ENCODE results near the gene RBM34. TPM values are rescaled to one million over a fixed set of nuclear protein-coding genes. Genes with fewer than 3 reads are reported as not detected.
A peak's percentile ranks its signal among the peaks of the same experiment; 100 is the strongest.
"Not testable (repeated sequence)": the region's sequence is repeated elsewhere in the genome, so short reads cannot be mapped to it uniquely, and the experiment has no call there.

The RBM34 gene, protein sequence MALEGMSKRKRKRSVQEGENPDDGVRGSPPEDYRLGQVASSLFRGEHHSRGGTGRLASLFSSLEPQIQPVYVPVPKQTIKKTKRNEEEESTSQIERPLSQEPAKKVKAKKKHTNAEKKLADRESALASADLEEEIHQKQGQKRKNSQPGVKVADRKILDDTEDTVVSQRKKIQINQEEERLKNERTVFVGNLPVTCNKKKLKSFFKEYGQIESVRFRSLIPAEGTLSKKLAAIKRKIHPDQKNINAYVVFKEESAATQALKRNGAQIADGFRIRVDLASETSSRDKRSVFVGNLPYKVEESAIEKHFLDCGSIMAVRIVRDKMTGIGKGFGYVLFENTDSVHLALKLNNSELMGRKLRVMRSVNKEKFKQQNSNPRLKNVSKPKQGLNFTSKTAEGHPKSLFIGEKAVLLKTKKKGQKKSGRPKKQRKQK
- 68.5 and 75.2 TPM in 2 replicates for total RNA-seq (2014; rRNA removed; shearing (Covaris generic))
- 49.7 and 61.9 TPM in 2 replicates for polyA plus RNA-seq (2015; cell fraction: cytosol; rRNA removed)
- 30.6 and 42.0 TPM in 2 replicates for polyA plus RNA-seq (2015; cell fraction: nucleus; rRNA removed)

DNA sequence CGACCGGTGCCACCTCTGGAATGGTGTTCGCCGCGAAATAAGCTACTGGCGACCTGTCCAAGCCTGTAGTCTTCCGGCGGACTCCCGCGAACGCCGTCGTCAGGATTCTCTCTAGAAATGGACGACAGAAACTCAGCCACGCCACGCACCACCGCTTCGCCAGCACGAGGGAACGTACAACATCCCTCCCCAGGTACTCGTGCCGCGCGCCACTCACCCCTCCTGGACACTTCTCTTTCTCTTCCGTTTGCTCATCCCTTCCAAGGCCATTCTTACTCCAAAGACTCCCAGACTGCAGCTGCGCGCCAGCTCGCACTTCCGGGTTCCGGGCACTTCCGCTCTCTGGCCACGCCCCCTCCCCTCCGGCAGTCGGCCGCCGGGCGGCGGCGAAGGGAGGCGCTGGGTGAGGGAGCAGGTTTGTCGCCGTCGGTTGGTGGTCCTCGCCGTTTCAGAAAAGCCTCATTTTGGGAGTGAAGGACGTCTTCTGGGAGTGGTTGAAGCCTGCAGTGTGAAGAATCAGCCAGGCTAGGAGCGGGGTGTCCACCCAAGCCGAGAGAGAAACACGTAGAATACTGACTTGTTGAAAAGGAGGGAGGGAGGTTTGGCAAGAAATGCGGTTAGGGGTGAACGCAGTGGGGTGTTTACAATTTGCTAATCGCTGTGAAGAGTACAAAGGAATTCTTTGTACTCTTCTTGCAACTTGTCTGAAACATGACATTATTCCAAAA, at the start of gene RBM34:
RBM34 (minus strand) TSS at position 294 of the 728 bp plus-strand sequence; CDS start at position 270, 24 bp downstream.
- DNase-seq (ENCODE audit: low read depth): peak; percentile 87

DNA sequence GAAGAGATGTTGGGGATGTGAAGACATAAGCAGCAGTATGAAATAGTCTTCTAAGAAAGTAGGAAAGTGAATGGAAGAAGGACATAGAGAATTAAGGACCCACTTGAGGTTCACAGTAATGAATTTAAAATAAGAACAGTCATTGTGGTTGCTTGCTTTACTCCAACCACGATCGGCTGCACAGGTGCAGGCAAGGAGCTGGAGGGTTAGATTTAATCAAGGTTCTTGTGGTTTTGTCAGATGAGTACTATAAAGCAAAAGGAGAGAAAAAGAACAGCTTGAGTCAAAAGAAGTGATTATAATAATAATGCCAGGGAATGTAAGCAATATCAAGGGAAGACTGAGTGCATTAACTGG, 46.1 kb upstream of the RBM34 start:
- peak; percentile 7 for DNase-seq (ENCODE audit: low read depth)

DNA sequence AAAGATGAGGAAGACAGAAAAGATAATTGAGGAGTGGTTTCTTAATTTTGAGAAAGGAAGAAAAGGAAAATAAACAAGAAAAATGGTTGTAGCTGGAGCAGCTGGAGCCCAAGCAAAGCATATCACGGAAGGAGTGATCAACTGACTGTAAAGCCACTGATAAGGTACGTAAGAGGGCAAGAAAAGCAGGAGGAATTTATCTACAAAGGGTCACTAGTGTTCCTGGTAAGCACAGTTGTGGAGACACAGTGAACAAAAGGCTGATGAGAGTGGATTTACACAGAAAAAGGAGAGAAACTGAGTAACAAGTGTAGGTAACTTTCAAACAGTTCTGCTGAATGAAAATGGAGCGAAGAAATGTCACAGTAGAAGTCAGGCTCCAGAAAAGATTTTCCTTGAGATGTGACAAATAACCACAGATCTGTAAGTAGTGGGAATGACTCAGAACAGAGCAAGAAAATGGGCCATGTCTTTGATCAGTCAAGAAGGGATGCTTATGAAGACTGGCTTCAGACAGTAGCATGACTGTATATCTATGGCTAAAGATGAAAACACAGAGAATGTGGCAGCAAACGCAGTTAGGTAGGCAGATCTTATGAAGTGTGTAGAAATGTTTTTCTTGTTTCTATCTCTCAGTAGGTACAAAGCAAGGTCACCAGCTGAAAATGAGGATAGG, 45.6 kb upstream of the RBM34 start:
- peak; percentile 32 for DNase-seq (ENCODE audit: low read depth)

DNA sequence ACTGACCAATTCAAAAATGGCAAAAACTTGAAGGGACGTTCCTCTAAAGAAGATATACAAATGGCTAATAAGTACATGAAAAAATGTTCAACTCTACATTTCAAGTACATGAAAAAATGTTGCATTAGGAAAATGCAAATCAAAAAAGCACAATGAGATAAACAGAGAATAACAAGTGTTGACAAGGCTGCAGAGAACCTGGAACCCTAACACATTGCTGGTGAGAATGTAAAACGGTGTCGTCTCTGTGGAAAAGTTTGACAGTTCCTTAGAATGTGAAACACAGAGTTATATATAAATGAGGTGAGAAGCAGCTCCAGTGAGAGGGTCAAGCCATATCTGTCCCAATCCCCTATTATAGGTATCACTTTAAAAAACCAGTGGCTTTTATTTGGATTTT, 44.6 kb upstream of the RBM34 start:
- no peak for DNase-seq (ENCODE audit: low read depth)

DNA sequence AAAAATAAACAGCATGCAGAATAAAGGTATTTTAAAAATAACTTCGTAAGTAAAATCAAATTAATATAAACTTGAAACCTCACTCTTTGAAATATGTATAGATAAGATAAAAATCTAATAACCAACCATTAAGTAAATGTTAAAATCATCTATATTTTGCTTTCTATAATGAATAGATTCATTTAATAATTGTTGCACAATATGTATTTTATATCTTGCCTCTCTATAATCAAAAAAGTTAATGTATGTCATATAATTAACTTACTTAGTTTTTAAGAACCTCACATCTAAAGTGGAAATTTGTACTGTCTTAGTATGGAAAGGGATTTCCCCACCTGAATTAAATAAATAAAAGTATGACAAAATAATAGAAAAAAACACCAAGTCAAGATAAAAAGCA, 42.4 kb upstream of the RBM34 start:
- DNase-seq (ENCODE audit: low read depth): no peak

DNA sequence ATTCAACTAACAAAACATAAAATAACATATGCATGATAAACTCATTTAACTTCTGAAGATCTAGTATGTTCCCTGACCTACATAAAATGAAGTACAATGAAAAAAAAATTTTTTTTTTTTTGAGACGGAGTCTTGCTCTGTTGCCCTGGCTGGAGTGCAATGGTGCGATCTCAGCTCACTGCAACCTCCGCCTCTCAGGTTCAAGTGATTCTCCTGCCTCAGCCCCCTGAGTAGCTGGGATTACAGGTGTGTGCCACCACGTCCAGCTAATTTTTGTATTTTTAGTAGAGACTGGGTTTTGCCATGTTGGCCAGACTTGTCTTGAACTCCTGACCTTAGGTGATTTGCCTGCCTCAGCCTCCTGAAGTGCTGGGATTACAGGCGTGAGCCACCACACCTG, 41.4 kb upstream of the RBM34 start:
- DNase-seq (ENCODE audit: low read depth): not testable (repeated sequence)

DNA sequence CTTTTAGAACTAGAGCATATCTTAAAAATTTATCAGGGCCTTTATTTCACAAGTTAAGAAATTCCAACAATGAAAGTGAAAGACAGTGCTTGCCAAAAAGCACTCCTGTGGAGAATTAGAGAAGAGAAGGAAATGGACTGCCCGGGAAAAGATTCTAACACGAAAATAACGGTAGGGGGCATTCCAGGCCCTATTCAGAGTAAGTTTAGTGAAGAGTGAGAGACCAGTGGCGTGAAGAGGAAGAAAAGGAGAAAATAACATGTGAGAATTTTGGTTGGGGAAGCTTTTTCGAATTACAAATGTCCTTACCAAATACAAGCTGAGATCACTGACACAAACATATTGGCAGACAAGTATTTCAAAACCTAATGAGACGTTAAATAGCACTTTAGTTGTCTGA, 38.4 kb upstream of the RBM34 start:
- DNase-seq (ENCODE audit: low read depth): peak; percentile 24

DNA sequence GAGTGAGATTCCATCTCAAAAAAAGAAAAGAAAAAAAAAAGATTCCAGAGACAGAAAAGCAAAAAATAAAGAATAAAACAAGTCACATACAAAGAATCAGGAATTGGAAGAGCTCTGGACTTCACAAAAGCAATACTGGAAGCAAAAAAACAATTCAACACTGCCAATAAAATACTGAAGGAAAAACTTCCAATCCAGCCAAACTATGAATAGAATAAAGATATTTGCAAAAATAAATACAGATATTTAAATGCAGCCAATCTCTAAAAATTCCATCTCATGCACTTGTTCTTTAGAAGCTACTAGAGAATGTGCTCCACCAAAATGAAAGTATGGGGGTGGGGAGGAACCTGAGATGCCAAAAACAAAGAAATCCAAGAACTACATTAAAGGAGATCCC, 29.4 kb upstream of the RBM34 start:
- no peak for DNase-seq (ENCODE audit: low read depth)

DNA sequence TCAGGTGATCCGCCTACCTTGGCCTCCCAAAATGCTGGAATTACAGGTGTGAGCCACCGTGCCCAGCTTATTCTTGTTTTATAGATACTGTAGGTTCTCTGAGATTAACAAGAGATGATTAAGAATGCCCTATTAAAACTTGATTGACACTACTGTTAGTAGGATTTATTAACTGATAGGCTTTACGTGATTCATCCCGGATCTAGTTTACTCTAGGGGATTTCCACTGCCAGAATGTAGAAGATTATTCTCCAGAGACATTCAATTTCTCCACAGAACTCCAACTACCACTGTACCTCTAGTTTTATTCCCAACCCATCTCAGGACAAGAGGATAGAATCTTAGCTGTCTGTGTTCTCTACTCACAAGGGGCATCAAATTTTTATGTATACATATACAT, 26.3 kb upstream of the RBM34 start:
- DNase-seq (ENCODE audit: low read depth): no peak

DNA sequence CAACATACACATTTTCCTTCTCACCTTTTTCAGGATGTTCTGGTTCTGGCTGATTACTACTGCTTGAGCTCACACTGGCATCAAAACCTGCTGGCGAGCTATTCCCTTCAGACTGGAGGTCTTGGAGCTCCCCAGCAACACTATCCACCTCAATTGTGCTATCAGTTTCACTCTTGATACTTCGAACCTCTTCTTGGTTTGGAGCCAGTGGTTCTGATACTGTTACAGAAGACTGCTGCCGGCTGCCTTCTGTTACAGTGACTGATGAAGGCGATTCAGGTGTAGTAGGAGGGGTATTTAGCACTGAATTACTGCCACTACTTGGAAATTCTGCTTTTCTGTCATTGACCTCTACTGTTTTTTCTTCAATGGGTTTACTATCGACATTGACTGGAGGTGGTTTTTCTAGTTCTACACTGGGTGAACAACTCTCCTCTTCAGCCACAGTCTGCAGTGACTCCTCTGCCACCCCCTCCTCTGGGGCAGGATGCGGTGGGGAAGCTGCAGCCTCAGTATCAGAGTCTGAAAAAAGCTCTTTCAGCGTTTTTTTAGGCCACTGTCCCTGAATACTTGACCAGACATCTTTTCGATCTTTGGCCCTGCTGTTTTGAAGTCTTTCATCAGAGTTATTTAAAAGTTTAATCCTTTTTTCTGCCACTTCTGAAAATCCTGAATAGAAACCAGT, 20.7 kb upstream of the RBM34 start:
- no peak for DNase-seq (ENCODE audit: low read depth)

DNA sequence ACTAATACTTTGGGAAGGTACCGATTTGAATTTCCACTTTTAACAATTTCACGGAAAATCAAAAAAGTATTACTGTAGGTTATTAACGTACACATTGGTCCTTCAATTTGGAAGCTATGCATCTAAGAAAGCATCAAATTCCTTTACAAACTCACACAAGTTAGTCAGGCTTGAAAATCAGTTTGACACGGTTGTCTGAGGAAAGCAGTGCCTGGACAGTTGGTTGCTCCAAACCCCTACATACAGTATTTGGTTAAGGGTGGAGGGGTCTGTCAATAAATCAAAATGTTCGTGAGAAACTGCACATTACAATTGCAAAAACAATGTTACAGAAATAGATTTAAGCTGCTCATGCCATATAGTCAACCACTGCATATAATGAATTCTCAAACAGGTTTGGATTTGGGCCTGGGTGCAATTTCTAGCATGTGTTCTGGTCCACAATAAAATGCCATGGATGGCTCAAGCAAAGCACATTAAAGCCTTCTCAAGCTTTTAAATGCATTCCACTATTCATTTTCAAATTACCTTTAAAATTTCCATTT, 19.9 kb upstream of the RBM34 start:
- DNase-seq (ENCODE audit: low read depth): no peak

DNA sequence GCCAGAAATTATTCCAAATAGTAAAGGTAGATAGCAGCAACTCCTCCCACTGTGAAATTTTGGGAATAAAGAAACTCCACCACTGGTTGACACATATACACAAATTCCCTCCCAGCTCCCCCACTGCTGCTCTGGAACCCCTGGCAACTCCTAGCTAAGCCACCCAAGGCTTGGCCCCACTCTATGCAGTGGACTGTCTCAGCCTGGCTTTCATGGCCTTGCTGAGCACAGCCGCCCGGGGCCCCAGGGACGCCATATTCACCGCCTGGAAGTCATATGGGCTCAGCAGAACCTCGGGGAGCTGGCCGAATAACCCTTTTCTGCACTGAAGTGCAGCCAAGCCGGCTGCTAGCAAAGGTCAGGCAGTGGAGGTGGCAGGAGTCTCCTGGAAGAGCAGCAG, 15.4 kb upstream of the RBM34 start:
- DNase-seq (ENCODE audit: low read depth): no peak

DNA sequence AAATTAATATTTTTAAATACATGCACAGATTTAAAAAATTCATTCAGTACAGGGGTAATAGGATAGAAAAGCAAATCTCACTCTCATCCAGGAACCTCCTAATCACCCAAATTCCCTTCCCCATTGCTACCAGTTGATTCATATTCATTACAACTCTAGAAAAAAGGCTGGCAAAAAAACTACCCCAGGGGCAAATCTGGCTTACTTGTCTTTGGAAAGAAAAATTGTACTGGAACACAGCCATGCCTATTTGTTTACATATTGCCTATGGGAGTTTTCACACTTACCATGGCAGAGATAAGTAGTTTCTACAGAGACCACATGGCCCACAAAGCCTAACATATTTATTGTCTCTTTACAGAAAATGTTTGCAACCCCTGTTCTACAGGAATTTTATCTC, 8.9 kb upstream of the RBM34 start:
- no peak for DNase-seq (ENCODE audit: low read depth)

DNA sequence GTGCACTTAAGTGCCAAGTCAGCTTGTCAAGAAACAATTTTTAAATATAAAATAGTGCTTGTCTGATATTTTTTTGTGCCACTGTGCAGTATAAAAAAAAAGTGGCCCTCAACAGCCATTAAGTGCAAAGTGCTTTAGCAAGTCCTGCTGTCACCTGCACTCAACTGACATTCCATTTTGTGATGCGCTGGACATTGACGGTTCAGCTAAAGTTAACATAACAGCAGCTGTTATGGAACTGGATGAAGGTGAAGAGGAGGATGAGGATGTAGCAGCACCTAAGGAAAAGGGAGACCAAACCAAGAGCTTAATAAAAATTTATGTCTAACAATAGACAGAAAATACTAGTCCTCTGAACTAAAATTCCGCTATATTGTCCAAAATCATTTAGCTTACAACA, 7.3 kb upstream of the RBM34 start:
- no peak for DNase-seq (ENCODE audit: low read depth)

DNA sequence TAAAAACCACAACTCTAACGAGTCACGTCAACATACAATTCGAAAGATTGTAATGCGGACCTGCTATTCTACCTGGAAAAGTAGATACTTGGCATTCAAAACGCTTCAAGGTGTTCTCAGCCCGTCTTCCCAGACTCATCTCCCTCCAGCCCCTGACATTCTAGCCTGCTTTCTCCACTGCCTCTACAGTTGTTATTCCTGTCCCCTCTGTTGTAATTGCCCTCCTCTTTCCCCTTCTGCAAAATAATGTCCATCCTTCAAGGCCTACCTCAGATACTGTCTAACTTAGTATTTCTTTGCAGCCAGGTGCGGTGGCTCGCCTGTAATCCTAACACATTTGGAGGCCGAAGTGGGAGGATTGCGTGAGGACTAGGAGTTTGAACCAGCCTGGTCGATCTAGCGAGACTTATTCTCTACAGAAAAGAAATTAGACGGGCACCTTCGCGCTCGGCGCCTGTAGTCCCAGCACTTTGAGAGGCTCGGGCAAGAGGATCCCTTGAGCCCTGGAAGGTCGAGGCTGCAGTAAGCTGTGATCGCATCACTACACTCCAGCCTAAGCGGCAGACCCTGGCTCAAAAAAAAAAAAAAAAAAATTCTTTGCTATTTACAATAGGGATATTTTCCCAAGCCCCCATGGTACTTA, 756 bp upstream of the RBM34 start:
- DNase-seq (ENCODE audit: low read depth): no peak

DNA sequence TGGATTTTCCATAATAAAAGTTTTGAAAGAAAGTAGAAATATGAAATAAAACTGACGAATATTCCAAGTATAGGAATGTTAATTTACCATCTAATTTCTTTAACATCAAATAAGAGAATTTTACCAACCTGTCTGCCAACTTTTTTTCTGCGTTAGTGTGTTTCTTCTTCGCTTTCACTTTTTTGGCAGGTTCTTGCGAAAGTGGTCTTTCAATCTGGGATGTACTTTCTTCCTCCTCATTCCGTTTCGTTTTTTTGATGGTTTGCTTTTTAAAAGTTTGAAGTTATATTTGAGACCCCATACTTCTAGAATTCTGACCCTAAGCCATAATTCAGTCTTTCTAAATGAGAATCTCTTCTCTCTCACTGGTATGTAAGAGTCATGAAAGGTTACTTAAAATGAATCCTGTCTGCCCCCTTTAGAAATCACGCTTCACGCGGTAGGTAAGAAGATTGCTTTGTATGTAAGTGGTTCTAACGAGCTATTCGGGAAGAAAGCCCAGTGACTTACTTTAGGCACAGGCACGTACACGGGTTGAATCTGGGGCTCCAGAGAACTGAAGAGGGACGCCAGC, 580 bp downstream of the RBM34 start:
- DNase-seq (ENCODE audit: low read depth): no peak

DNA sequence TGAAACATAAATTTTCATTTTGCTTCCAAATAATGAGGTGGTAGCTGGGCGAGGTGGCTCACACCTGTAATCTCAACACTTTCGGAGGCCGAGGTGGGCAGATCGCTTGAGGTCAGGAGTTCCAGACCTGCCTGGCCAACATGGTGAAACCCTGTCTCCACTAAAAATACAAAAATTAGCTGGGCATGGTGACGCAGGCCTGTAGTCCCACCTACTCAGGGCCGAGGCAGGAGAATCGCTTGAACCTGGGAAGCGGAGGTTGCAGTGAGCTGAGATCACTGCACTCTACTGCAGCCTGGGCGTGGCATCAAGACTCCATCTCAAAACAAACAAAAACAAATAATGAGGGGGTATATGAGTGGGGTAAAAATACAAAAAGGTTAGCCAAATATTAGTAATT, 1.1 kb downstream of the RBM34 start:
- not testable (repeated sequence) for DNase-seq (ENCODE audit: low read depth)

DNA sequence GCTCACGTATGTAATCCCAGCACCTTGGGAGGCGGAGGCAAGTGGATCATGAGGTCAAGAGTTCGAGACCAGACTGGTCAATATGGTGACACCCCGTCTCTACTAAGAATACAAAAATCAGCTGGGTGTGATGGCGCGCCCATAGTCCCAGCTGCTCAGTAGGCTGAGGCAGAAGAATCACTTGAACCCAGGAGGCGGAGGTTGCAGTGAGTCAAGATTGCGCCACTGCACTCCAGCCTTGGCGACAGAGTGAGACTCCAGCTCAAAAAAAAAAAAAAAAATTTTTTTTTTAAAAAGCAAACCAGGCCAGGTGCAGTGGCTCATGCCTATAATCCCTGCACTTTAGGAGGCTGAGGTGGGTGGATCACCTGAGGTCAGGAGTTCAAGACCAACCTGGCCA, 1.8 kb downstream of the RBM34 start:
- DNase-seq (ENCODE audit: low read depth): not testable (repeated sequence)

DNA sequence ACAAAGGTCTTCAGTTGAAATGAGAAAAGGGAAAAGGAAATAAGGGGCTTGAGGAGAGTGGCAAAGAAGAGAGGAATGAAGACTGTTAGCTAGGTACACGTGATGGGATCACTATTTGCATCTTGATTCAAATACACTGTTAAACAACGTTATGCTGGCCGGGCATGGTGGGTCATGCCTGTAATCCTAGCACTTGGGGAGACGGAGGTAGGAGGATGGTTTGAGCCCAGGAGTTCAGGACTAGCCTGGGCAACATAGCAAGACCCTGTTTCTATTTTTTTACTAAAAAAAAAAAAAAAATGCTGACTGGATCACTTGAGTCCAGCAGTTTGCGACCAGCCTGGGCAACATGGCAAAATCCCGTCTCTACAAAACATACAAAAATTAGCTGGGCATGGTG, 2.4 kb downstream of the RBM34 start:
- DNase-seq (ENCODE audit: low read depth): no peak

DNA sequence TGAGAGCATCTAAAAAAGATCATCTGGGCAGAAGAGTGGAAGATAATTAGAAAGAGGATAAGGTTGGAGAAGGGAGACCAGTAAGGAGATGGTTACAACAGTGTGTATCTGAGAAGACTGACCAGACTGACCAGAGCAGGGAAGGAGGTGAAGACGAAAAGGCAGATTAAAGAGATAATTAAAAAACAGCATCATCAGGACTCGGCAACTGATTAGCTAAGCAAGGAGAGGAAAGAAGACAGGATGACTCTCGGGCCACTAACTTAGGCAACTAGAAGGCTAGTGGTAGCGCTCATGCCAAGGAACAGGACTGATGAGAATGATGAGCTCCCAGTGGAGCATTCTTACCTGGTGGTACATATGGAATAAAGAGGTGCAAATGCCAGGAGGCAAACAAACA, 3.9 kb downstream of the RBM34 start:
- no peak for DNase-seq (ENCODE audit: low read depth)
